Parathyroid adenoma (tissue), 2 donors: ENCODE results near the gene CADM2.

Experiments used
- H2AFZ ChIP-seq: fragments of 300-600 bp; sonication (generic); one replicate; pipeline ENCODE4 v1.7.0; 2017; ENCODE audit warnings: antibody characterized with exemption, mild to moderate bottlenecking
- H3K27ac ChIP-seq: fragments of 300-600 bp; sonication (generic); one replicate; pipeline ENCODE4 v1.7.0; 2017
- H3K27me3 ChIP-seq: fragments of 300-600 bp; sonication (generic); one replicate; pipeline ENCODE4 v1.7.0; 2017; ENCODE audit warnings: low read length; ENCODE audit not compliant: control insufficient read depth, insufficient read depth
- H3K36me3 ChIP-seq: fragments of 300-600 bp; sonication (generic); one replicate; pipeline ENCODE4 v1.7.0; 2017; ENCODE audit warnings: low read length; ENCODE audit not compliant: control insufficient read depth, insufficient read depth
- H3K4me1 ChIP-seq: fragments of 300-600 bp; sonication (generic); one replicate; pipeline ENCODE4 v1.7.0; 2017; ENCODE audit warnings: control low read depth
- H3K4me2 ChIP-seq: fragments of 300-600 bp; sonication (generic); one replicate; pipeline ENCODE4 v1.7.0; 2017; ENCODE audit warnings: low read length
- H3K4me3 ChIP-seq: fragments of 300-600 bp; sonication (generic); one replicate; pipeline ENCODE4 v1.7.0; 2017; ENCODE audit warnings: low read depth, low read length
- H3K79me2 ChIP-seq: fragments of 300-600 bp; sonication (generic); one replicate; pipeline ENCODE4 v1.7.0; 2017; ENCODE audit warnings: control low read depth
- H3K9ac ChIP-seq: fragments of 300-600 bp; sonication (generic); one replicate; pipeline ENCODE4 v1.7.0; 2017; ENCODE audit warnings: mild to moderate bottlenecking
- H3K9me3 ChIP-seq: fragments of 300-600 bp; sonication (generic); one replicate; pipeline ENCODE4 v1.7.0; 2017; ENCODE audit warnings: low read length; ENCODE audit not compliant: control insufficient read depth
- TF ChIP-seq, protein P1 (sequence below): fragments of 300-600 bp; sonication (generic); IDR thresholded peaks from one replicate; pipeline ENCODE4 v1.7.0; 2017; ENCODE audit warnings: antibody characterized with exemption, mild to moderate bottlenecking
- donor health status: primary hyperparathyroidism.

The CADM2 gene

DNA sequence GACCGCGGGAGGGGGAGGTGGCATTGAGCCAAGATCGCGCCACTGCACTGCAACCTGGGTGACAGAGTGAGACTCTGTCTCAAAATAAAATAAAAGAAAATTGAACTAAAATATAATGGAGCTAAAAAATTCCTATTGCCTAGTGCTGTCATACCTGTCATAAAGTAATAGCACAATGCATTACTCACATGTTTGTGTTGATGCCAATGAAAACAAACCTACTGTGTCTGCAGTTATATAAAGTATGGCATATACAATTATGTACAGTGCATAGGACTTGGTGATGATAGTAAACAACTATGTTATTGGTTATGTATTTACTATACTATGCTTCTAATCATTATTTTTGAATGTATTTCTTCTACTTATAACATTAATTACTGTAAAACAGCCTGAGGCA is 411.6 kb downstream of the CADM2 start:
- H3K4me2 ChIP-seq, result no peak overlapping the region
- no peaks in the 10 kb centered on the region for H3K27me3 ChIP-seq
- H3K36me3 ChIP-seq, result no peaks in the 10 kb centered on the region
- no peak overlapping the region for H3K27ac ChIP-seq
- H3K4me1 ChIP-seq, result no peaks in the 10 kb centered on the region
- H2AFZ ChIP-seq, result no peak overlapping the region
- H3K79me2 ChIP-seq, result no peaks in the 10 kb centered on the region
- TF ChIP-seq, protein P1, sequence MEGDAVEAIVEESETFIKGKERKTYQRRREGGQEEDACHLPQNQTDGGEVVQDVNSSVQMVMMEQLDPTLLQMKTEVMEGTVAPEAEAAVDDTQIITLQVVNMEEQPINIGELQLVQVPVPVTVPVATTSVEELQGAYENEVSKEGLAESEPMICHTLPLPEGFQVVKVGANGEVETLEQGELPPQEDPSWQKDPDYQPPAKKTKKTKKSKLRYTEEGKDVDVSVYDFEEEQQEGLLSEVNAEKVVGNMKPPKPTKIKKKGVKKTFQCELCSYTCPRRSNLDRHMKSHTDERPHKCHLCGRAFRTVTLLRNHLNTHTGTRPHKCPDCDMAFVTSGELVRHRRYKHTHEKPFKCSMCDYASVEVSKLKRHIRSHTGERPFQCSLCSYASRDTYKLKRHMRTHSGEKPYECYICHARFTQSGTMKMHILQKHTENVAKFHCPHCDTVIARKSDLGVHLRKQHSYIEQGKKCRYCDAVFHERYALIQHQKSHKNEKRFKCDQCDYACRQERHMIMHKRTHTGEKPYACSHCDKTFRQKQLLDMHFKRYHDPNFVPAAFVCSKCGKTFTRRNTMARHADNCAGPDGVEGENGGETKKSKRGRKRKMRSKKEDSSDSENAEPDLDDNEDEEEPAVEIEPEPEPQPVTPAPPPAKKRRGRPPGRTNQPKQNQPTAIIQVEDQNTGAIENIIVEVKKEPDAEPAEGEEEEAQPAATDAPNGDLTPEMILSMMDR, result no peak
- H3K4me3 ChIP-seq, result no peak overlapping the region
- H3K9ac ChIP-seq, result no peak overlapping the region
- H3K9me3 ChIP-seq, result no peaks in the 10 kb centered on the region

DNA sequence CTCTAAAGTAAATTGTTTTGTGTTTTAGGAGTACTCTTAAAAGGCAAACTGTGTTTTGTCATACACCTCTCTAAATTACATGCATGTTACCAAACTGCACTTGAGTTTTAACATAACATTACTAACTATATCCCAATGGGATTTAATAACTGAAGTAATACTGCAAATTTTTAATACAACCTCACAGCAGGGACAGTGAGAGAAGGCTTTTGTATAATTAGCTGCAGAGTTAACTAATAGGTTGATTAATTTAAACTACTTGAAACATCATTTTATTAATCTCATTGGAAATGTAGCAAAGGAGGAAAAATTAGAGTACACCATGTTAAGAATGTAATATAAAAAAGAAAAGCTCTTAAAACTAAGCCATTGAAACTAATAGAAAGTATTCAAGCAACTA is 417.3 kb downstream of the CADM2 start:
- TF ChIP-seq, protein P1, result no peak
- Histone ChIP-seq H3K27ac (no peak overlapping the region), H3K4me1 (no peaks in the 10 kb centered on the region), H3K9me3 (no peaks in the 10 kb centered on the region), H3K4me2 (no peak overlapping the region), H3K36me3 (no peaks in the 10 kb centered on the region), H2AFZ (no peak overlapping the region), H3K9ac (no peak overlapping the region), H3K4me3 (no peak overlapping the region), H3K79me2 (no peaks in the 10 kb centered on the region), H3K27me3 (no peaks in the 10 kb centered on the region)

DNA sequence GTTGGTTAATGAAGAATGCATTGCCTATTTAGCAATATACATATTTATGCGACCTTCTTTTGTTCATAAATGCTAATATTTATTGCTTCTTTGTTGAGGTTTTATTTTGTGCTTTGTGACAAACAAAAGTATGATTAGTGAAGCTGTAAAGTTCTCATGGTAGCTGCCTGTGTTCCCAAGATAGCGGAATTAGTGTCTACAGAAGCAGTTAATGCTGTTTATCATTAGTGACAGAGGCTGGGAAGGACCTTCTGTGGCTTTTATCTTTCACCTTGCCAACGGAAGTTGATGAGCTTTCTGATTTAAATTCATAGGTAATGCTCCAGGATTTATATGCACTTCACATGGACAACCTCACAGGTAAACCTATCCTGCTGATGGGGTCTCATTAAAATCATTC is 418.3 kb downstream of the CADM2 start:
- Histone ChIP-seq H3K27me3 (no peaks in the 10 kb centered on the region), H3K4me3 (no peak overlapping the region), H2AFZ (no peak overlapping the region), H3K4me2 (no peak overlapping the region), H3K9ac (no peak overlapping the region), H3K4me1 (no peaks in the 10 kb centered on the region), H3K9me3 (no peaks in the 10 kb centered on the region), H3K79me2 (no peaks in the 10 kb centered on the region), H3K27ac (no peak overlapping the region), H3K36me3 (no peaks in the 10 kb centered on the region)
- TF ChIP-seq, protein P1, result no peak

DNA sequence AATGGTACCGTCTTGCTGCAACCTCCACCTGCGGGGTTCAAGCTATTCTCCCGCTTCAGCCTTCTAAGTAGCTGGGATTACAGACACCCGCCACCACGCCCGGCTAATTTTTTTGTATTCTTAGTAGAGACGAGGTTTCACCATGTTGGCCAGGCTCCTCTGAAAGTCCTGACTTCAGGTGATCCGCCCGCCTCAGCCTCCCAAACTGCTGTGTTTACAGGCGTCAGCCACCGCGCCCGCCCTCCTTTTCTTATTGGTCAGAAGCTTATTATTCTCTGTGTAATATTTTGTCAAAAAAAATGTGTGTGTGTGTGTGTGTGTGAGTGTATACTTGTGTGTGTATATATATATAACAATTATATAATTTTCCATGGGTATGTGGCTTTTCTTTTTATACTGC is 425.6 kb downstream of the CADM2 start:
- no peaks in the 10 kb centered on the region for H3K9me3 ChIP-seq
- no peak overlapping the region for H3K27ac ChIP-seq
- no peaks in the 10 kb centered on the region for H3K36me3 ChIP-seq
- no peaks in the 10 kb centered on the region for H3K4me1 ChIP-seq
- H2AFZ ChIP-seq, result no peak overlapping the region
- H3K4me2 ChIP-seq, result no peak overlapping the region
- TF ChIP-seq, protein P1, result no peak
- H3K79me2 ChIP-seq, result no peaks in the 10 kb centered on the region
- no peak overlapping the region for H3K9ac ChIP-seq
- H3K27me3 ChIP-seq, result no peaks in the 10 kb centered on the region
- no peak overlapping the region for H3K4me3 ChIP-seq

DNA sequence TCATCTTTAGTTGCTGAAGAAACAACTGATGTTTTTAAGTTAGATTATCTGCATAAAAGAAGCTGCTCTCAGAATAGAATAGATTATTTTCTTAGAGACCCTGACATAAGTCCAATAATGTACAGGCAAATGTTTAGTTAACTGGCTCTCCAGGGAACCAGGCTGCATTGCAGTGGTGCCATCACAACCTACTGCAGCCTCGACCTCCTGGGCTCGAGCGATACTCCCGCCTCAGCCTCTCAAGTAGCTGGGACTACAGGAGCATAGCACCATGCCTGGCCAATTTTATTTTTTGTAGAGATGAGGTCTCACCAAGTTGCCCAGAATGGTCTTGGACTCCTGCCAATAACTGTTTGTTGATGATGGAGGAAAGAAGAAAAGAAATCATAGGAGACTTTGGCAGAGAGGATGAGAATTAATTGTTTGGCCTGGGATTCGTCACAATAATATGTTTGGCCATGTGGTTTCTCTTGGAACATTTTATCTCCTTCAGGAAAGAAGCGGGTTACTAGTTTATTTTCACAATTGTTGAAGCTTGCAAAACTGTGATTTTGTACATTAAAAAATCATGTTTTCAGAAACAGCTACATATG is 429.2 kb downstream of the CADM2 start:
- Histone ChIP-seq H3K36me3 (no peaks in the 10 kb centered on the region), H3K9ac (no peak overlapping the region), H2AFZ (no peak overlapping the region), H3K27ac (no peak overlapping the region), H3K4me2 (no peak overlapping the region), H3K79me2 (no peaks in the 10 kb centered on the region), H3K27me3 (no peaks in the 10 kb centered on the region), H3K4me1 (no peaks in the 10 kb centered on the region), H3K4me3 (no peak overlapping the region), H3K9me3 (no peaks in the 10 kb centered on the region)
- TF ChIP-seq, protein P1, result no peak
